ENCODE measurements around the gene OR1K1.
"Not testable (repeated sequence)": the region's sequence is repeated elsewhere in the genome, so short reads cannot be mapped to it uniquely, and the experiment has no call there.

OR1K1 gene, protein sequence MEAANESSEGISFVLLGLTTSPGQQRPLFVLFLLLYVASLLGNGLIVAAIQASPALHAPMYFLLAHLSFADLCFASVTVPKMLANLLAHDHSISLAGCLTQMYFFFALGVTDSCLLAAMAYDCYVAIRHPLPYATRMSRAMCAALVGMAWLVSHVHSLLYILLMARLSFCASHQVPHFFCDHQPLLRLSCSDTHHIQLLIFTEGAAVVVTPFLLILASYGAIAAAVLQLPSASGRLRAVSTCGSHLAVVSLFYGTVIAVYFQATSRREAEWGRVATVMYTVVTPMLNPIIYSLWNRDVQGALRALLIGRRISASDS

GRCh38 chr9:122800066-122801060 is at the start of gene OR1K1:
OR1K1 (plus strand) TSS chr9:122800123; CDS start chr9:122800123, 0 bp downstream.
- no peak for DNase-seq

DNA sequence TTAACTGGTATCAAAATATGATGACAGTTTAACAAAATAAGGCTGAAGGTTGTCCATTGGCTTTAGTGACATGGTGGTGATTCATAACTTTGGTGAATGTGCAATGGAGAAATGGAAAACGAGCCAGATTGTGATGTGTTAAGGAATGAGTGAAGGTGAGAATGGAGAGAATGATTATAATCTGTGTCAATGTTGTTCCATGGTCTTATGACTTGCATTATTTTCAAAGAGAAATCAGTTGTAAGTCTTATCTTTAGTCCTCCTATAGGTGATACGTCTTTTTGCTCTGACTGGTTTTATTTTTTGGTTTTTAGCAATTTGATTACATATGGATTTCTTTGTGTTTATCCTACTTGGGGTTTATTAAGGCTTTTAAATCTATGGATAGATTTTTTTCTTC is 45.1 kb upstream of the OR1K1 start:
- no peak for DNase-seq

DNA sequence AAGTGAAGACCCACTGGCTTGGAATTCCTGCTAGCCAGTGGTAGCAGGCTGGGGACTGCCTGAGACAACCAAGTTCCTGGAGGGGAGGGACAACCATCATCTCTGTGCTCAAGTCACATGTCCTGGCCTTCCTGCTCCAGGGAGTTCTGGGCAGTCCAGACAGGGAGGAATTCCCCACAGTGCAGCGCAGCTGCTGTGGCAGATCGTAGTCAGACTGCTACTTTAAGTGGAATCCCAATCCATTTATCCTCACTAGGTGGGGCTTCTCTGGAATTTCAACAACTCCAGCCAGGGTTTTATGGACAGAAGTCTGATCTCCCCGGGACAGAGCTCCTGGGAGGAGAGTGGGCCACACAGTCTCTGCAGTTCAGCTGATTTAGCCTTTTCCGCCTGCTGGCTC is 32.1 kb upstream of the OR1K1 start:
- no peak for DNase-seq

DNA sequence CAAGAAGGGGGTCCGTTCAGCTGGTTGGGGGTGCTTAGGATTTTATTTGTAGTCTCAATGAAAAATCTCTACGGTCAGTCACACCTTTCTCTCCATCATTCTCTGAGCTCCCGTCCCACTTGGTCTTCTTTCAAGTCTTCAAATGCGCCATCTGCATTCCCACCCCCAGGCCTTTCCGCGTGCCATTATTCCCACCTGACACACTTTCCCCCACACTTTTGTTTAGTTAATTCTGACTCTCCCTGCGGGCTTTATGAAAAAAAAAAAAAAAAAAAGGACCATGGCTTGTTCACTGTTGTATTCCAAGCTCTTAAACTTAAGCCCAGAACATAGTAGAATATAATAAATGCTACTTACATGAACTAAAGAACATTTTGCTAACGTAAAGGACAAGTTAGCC is 22.9 kb upstream of the OR1K1 start:
- DNase-seq, result no peak

- no peak for DNase-seq
These were observed 21.8 kb upstream of the OR1K1 start for GRCh38 chr9:122777935-122778627.

GRCh38 chr9:122779181-122779580 is 20.7 kb upstream of the OR1K1 start:
- no peak for DNase-seq

DNA sequence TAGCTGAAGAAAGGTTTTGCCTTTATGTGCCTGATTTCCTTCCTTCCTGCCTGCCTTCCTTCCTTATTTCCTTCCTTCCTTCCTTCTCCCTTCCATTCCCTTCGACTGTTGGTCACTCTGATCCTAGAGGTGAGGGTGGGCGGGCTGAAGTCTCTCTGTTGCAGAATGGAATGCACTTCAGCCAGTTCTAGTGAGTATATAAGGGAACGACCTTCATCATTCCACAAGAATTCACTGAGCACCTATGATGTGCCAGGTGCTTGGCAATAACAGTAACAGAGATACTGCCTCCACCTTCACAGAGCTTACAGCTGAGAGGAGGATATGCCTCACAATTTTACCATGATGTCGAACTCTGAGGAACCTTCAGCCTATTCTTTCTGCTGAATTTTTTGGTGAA is 19.9 kb upstream of the OR1K1 start:
- DNase-seq, result no peak

- no peak for DNase-seq
These were observed 18.3 kb upstream of the OR1K1 start for GRCh38 chr9:122781671-122782070.

- no peak for DNase-seq
These were observed 14.7 kb upstream of the OR1K1 start for GRCh38 chr9:122785269-122785668.

- no peak for DNase-seq
These were observed 13.6 kb upstream of the OR1K1 start for GRCh38 chr9:122786338-122786737.

- no peak for DNase-seq
These were observed 11.1 kb upstream of the OR1K1 start, which contains the start of gene OR5C1 for GRCh38 chr9:122788831-122789230. OR5C1 (plus strand) TSS chr9:122788933; CDS start chr9:122788933, 0 bp downstream.

DNA sequence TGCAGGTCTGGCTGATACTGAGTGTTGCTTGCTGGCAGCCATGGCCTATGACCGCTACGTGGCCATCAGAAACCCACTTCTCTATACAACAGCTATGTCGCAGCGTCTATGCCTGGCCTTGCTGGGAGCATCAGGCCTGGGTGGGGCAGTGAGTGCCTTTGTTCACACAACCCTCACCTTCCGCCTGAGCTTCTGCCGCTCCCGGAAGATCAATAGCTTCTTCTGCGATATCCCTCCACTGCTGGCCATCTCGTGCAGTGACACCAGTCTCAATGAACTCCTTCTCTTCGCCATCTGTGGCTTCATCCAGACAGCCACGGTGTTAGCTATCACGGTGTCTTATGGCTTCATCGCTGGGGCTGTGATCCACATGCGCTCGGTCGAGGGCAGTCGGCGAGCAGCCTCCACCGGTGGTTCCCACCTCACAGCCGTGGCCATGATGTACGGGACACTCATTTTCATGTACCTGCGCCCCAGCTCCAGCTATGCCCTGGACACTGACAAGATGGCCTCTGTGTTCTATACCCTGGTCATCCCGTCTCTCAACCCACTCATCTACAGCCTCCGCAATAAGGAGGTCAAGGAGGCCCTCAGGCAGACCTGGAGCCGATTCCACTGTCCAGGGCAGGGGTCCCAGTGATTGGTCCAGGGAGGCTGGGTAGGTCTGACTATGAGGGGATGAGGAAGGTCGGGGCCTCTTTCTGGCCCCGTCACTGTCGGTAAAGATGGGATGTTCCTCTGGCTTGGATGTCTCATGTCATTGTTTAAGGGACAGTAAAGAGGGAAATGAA is 10.5 kb upstream of the OR1K1 start:
- no peak for DNase-seq

DNA sequence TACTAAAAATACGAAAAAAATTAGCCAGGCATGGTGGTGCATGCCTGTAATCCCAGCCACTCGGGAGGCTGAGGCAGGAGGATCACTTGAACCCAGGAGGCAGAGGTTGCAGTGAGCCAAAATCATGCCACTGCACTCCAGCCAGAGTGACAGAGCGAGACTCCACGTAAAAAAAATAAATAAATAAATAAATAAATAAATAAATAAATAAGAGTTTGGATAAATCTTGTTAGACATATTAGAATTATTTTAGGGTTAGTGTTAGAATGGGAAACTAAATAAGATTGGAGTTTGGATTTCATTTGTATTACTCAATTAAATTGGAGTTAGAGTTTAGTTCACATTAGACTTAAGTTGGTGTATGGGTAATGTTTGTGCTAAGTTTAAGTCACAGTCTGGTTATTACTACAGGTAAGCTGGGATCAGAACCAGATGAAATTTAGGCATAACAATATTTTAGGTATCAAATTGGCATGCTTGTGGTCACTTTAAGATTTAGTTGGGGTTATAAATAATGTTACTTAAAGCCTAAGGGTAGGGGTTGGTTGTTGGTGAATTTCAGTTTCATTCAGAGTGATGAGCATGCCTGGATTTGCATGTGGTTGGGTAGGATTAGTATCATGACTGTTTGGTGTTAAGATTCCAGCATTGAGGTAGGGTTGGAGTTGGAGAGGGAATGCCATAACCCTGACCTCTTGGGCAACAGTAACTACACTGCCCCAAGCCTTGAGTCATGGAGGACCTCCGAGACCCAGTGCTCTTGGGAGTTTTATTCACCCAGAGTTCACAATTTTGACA is 7.9 kb upstream of the OR1K1 start:
- no peak for DNase-seq

- DNase-seq, result no peak
These were observed 2.4 kb upstream of the OR1K1 start for GRCh38 chr9:122797316-122798063.

DNA sequence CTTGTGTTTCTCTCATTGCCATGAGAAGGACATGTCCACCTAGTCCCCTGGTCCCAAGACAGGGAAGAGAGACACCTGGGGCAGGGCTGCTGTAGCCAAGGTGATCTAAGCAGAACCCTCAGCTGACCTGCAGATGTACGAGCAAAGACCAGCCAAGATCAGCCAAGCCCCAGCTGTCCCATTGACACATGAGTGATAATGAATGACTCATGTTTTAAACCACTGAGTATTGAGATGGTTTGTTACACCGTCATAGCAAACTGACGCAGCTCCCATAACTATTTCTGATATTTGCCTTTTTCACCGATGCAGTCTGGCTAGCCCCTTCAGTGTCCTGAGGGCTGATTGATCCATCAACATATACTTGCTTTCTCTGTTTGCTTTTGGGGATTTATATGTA is 6.7 kb downstream of the OR1K1 start:
- DNase-seq, result no peak

DNA sequence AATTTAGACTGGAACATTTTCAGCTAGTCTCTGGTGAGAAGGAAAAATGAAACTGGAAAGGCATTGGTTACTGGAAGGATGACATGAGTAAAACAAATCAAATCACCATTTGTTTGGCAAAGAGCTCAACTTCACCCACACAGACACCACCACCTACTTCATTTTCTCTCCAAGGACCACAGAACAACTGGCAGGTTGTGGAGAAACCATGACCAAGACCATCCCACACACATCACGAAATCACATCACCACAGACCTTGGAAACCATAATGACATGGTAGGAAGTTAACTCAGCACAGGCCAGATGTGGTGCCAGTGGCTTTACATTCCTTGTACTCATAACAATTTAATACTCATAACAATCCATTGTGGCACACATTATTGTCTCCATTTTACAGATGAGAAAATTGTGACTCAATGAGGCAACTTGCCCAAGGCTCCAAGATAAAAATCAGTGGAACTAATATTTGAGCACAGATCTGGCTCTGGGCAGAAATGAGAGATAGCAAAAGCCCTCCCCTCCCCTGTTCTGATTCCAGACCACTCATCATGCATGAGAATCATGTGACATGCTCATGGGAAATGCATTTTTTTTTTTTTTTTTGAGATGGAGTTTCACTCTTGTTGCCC is 7.5 kb downstream of the OR1K1 start:
- no peak for DNase-seq

- DNase-seq, result no peak
These were observed 8.2 kb downstream of the OR1K1 start for GRCh38 chr9:122808141-122808540.

DNA sequence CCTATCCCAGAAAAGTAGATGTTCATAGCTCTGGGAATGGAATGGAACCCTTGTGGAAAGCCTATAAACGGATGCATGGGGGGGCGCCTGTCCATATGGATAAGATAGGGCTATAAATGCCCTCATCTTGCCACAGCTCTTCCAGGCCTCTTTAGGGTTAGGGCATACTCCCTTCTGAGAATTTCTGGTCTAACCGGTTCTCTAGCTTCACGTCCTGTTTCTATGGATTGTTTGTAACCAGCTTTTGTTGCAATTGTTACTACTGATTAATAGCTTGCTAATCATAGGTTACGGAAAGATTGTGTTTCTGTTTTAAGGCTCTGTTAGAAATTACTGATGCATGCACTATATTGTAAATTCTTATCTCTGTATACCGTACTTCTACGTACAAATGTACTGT is 9.3 kb downstream of the OR1K1 start:
- DNase-seq, result not testable (repeated sequence)
